ENCODE data around the gene LRP6. TPM values are rescaled to one million over a fixed set of nuclear protein-coding genes. Genes with fewer than 3 reads are reported as not detected.

LRP6 gene
- total and polyA plus RNA-seq, 2 of the 13 experiments (the other 11 are each of a cell fraction or from before 2014, with no cell fraction given), result 33.8 to 42.0 TPM

GRCh38 chr12:12240662-12241340 is 26.0 kb downstream of the LRP6 start (continued):
- TF ChIP-seq ARID5B (CRISPR knock-in tag; IDR thresholded peaks at IDR 0.05) (peak; percentile 83), CCAR2 (optimal IDR thresholded peaks at IDR 0.05; ENCODE audit: low read depth, low read length) (no peak), ZNF101 (CRISPR knock-in tag; IDR thresholded peaks at IDR 0.05; ENCODE audit: borderline replicate concordance, low read depth) (no peak), ZNF614 (CRISPR knock-in tag; IDR thresholded peaks at IDR 0.05; ENCODE audit: borderline replicate concordance) (peak; percentile 83), ASH2L (IDR thresholded peaks at IDR 0.05; ENCODE audit: insufficient read length, low read depth, low read length) (peak; percentile 61), ZBTB25 (CRISPR knock-in tag; IDR thresholded peaks at IDR 0.05) (peak; percentile 11; the same call in 1 of the 2 replicates), FOXA3 (CRISPR knock-in tag; IDR thresholded peaks at IDR 0.05) (peak; percentile 57), ETV5 (CRISPR knock-in tag; IDR thresholded peaks at IDR 0.05; ENCODE audit: borderline replicate concordance) (peak; percentile 38; the same call in 1 of the 2 replicates), ZNF784 (CRISPR knock-in tag; IDR thresholded peaks at IDR 0.05; ENCODE audit: borderline replicate concordance) (no peak), KMT2A (CRISPR knock-in tag; IDR thresholded peaks at IDR 0.05) (peak; percentile 87; the same call in 1 of the 2 replicates), ZMYM3 (CRISPR knock-in tag; IDR thresholded peaks at IDR 0.05) (no peak), ZNF124 (CRISPR knock-in tag; IDR thresholded peaks at IDR 0.05) (peak; percentile 76; the same call in 1 of the 2 replicates), ZNF207 (IDR thresholded peaks at IDR 0.05; ENCODE audit: borderline replicate concordance) (no peak), AGO2 (optimal IDR thresholded peaks at IDR 0.05; ENCODE audit: low read depth, low read length) (no peak), HCFC1 (IDR thresholded peaks at IDR 0.05; ENCODE audit: low read depth, low read length) (no peak), ZBTB20 (CRISPR knock-in tag; IDR thresholded peaks at IDR 0.05; ENCODE audit: borderline replicate concordance, low read depth) (peak; percentile 81; the same call in 1 of the 2 replicates), HOMEZ (CRISPR knock-in tag; IDR thresholded peaks at IDR 0.05; ENCODE audit: low read depth) (peak; percentile 79; the same call in 1 of the 2 replicates), ZMAT5 (CRISPR knock-in tag; IDR thresholded peaks at IDR 0.05; ENCODE audit: borderline replicate concordance, low read depth) (no peak), MIER3 (CRISPR knock-in tag; IDR thresholded peaks at IDR 0.05; ENCODE audit: borderline replicate concordance) (0 out of 2 replicates have a peak, but pooled peaks have one; percentile 41), TGIF2 (CRISPR knock-in tag; IDR thresholded peaks at IDR 0.05) (no peak), KLF16 (CRISPR knock-in tag; IDR thresholded peaks at IDR 0.05) (peak in 1 of 2 experiments; percentile 41; a peak in 1 of 4 replicates)

Measured in HepG2 (cell line).